Fibroblast of pulmonary artery (primary cell): ENCODE measurements around the gene GRK4.
"Not testable (repeated sequence)": the region's sequence is repeated elsewhere in the genome, so short reads cannot be mapped to it uniquely, and the experiment has no call there.

Source experiments
- DNase-seq: peaks from one replicate; pipeline ENCODE4 v3.0.0-alpha.2; 2010; ENCODE audit warnings: low read depth
- H3K4me3 ChIP-seq: replicated peaks from 2 replicates; pipeline ENCODE4 v1.5.1; 2011; ENCODE audit warnings: low read depth, mild to moderate bottlenecking, control low read depth, low read length, moderate library complexity
- TF ChIP-seq, protein P1 (sequence below): IDR thresholded peaks from 2 replicates; pipeline ENCODE4 v1.5.1; 2011; ENCODE audit warnings: mild to moderate bottlenecking, control low read depth, low read length, inconsistent platforms; ENCODE audit errors: missing control alignments

The GRK4 gene

GRCh38 chr4:2965262-2965661 is 1.9 kb downstream of the GRK4 start:
- no peak for DNase-seq
- H3K4me3 ChIP-seq: no peak overlapping the region
- TF ChIP-seq, protein P1, sequence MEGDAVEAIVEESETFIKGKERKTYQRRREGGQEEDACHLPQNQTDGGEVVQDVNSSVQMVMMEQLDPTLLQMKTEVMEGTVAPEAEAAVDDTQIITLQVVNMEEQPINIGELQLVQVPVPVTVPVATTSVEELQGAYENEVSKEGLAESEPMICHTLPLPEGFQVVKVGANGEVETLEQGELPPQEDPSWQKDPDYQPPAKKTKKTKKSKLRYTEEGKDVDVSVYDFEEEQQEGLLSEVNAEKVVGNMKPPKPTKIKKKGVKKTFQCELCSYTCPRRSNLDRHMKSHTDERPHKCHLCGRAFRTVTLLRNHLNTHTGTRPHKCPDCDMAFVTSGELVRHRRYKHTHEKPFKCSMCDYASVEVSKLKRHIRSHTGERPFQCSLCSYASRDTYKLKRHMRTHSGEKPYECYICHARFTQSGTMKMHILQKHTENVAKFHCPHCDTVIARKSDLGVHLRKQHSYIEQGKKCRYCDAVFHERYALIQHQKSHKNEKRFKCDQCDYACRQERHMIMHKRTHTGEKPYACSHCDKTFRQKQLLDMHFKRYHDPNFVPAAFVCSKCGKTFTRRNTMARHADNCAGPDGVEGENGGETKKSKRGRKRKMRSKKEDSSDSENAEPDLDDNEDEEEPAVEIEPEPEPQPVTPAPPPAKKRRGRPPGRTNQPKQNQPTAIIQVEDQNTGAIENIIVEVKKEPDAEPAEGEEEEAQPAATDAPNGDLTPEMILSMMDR: no peak

GRCh38 chr4:2968381-2968780 is 5.0 kb downstream of the GRK4 start:
- TF ChIP-seq, protein P1: no peak
- peak; percentile 55 for DNase-seq
- no peak overlapping the region for H3K4me3 ChIP-seq

DNA sequence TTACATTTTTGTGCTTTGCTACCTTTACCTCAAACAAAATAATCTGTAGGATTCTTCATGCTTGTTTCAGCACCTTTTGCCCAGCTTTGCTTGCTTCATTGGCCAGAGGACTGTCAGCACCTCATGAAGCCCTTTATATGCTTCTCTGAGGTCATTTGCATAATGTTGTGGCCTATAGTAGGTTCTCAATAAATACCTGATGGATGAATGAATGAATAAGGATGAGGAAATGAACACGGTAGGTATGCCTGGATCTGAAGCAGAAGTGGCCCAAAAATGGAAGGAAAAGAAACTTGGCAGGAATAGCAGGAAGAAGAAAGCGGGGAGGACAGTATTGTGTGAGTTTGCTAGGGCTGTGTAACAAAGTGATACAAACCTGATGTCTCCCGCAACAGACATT is 7.9 kb downstream of the GRK4 start:
- no peak for DNase-seq
- H3K4me3 ChIP-seq: no peak overlapping the region
- TF ChIP-seq, protein P1: no peak

- TF ChIP-seq, protein P1: no peak
- H3K4me3 ChIP-seq: no peak overlapping the region
- DNase-seq: peak; percentile 33
These were observed 14.1 kb downstream of the GRK4 start for GRCh38 chr4:2977211-2978088.

DNA sequence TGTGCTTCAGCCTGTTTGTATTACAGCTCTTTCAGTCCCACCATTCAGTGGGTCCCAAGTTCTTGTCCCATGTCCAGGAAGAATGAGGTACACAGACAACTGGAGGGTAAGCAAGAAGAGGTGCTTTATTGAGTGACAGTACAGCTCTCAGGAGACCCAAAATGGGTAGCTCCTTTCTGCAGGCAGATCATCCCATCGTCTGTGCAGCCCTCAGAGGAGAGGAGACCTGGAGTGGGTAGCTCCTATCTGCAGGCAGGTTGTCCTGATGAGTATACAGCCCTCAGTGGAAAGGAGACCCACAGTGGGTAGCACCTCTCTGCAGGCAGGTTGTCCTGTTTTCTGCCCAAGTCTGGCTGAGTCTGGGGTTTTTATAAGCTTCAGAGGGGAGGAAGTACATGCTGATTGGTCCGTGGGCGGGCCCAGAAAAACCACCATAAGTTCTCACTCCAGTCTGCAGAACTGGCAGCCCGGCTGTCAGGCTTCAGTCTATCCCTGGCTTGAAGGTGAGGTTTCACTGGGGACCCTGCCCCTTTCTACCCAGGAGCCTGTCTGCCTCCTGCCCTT is 18.0 kb downstream of the GRK4 start:
- no peak overlapping the region for H3K4me3 ChIP-seq
- no peak for DNase-seq
- TF ChIP-seq, protein P1: no peak

GRCh38 chr4:2982012-2982411 is 18.6 kb downstream of the GRK4 start:
- H3K4me3 ChIP-seq: no peak overlapping the region
- TF ChIP-seq, protein P1: no peak
- DNase-seq: no peak

- not testable (repeated sequence) for DNase-seq, H3K4me3 ChIP-seq
These were observed 20.3 kb downstream of the GRK4 start for GRCh38 chr4:2983715-2984114.
